Right ventricle myocardium superior (tissue), 1 donor: ENCODE results near the gene ITFG1. TPM values are rescaled to one million over a fixed set of nuclear protein-coding genes. Genes with fewer than 3 reads are reported as not detected.
A peak's percentile ranks its signal among the peaks of the same experiment; 100 is the strongest.
"Not testable (repeated sequence)": the region's sequence is repeated elsewhere in the genome, so short reads cannot be mapped to it uniquely, and the experiment has no call there.

Experiments used
- ATAC-seq: fragments of 200-7000 bp; cut with Tn5 transposase; one replicate; pipeline ENCODE4 v1.9.1; 2020; ENCODE audit warnings: mild to moderate bottlenecking; ENCODE audit not compliant: poor library complexity
- DNase-seq: peaks from one replicate; pipeline ENCODE4 v3.0.0-alpha.2; 2020
- intact Hi-C: fragments of 100-400 bp; cut with DNase I; formaldehyde crosslinking; loops from one replicate; pipeline ENCODE4 v1.11.2; 2022
- total RNA-seq: library from RNA; stranded (reverse); fragmentation: NEBNext Ultra II Directional; extraction: Animal tissue kit (Norgen Biotek cat#: 25700); gene quantifications from one replicate; pipeline ENCODE4 v1.2.1, GENCODE V29; 2021
- donor health status: DM: no; HTN: yes; CAD: no; lungs with severe emphysema.

The ITFG1 gene
- total RNA-seq, 1 donor from 2014 or later: 54.1 TPM

DNA sequence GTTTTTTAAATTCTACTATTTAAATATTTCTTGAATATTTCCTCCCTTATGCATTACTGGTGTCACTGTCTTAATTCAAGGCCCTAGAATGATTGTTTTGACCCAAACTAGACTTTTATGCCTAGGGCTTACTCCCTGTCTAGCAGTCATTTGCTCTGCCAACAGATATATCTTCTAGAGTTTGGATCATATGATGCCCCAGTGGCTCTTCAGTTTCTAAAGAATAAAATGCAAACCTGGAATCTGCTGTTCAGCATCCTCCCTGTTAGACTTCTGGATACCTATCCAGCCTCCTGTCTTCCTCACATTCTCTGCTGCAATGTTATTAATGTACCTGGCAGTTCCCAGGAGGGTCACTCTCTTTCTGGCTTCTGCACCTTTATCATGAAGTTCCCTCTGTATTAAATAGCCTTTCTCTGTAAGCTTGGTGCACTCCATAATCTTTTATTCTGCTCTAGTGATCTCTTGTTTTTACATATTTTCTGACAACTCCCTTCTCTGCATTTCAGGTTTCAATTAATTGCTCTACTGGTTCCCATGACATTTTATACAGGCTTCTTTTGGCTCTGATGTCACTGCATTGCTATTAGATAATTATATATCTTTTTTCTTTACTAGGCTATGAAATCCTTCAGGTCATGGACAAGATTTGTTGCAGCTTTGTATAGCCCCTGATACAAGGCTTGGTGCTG is 15.9 kb upstream of the ITFG1 start:
- ATAC-seq (no peak), DNase-seq (no peak)
- intact Hi-C loops: no loop called here

DNA sequence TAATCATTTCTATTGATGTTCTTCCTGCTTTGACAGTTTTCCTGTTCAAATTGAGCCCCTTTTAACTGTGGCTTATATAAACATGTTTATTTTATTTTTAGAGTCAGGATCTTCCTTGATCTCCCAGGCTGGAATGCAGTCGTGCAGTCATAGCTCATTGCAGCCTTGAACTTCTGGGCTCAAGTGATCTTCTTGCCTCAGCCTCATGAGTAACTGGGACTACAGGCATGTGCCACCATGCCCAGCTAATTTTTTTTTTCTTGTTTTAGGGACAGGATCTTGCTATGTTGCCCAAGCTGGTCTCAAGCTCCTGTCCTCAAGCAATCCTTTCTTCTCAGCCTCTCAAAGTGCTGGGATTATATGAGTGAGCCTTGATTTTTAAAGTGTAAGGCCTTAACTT is 14.9 kb upstream of the ITFG1 start:
- intact Hi-C loops: no loop called here
- DNase-seq: no peak
- peak; percentile 61 for ATAC-seq

DNA sequence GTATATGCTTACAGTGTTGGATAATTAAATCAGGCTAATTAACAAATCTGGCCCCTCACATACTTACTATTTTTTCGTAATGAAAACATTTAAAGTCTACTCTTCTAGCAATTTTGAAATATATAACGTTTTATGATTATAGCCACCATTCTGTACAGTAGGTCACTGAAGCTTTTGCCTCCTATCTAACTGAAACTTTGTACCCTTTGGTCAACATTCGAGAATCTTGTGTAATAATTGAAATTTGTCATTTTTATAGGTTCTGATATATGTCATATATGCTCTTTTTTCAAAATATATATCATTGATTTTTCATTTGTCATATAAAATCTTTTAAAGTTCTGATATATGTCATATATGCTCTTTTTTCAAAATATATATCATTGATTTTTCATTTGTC is 12.9 kb upstream of the ITFG1 start:
- intact Hi-C loops: no loop called here
- DNase-seq: no peak
- ATAC-seq: no peak

DNA sequence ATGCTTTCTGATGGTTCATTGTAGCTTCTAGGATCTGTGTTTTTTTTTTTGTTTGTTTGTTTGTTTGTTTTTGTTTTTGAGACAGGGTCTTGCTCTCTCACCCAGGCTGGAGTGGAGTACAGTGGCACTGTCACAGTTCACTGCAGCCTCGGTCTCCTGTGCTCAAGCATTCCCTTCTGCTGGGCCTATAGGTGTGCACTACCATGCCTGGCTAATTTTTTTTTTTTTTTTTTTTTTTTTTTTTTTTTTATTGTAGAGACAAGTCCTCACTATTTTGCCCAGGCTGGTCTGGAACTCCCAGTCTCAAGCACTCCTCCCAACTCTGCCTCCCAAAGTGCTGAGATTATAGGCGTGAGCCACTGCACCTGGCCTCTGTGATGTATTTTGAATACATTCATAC is 12.1 kb upstream of the ITFG1 start:
- DNase-seq, ATAC-seq, intact Hi-C loops: not testable (repeated sequence)

DNA sequence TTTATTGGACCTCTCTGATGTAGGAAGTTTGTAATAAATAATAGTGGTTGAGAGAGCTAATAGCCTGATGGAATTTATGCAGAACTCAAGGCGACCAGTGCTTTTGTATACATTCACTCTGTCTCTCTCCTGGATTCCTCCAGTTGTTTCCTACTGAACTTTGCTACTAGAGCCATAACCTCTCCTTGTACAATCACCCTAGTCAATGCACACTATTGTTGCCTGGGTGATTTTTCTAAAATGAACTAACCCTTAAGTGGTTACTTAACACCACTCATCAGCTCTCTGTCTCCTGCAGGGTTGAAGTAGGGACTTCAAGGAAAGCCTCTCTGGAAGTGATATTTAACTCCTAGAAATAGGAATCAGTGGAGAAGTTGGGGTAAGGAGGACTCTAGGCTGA is 9.9 kb upstream of the ITFG1 start:
- ATAC-seq (no peak), DNase-seq (no peak)
- intact Hi-C loops: no loop called here

DNA sequence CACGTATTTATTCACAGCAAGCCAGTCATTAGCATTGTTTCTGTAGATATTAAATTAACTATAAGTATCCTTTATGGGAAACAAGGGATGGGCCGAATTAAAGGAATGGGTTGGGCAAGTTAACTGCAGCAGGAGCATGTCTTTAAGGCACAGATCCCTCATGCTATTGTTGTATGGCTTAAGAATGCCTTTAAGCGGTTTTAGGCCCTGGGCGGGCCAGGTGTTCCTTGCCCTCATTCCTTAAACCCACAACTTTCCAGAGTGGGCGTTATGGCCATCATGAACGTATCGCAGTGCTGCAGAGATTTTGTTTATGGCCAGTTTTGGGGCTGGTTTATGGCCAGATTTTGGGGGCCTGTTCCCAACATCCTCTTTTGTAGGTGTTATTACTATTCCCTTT is 9.3 kb upstream of the ITFG1 start:
- no peak for ATAC-seq
- intact Hi-C loops: no loop called here
- no peak for DNase-seq

DNA sequence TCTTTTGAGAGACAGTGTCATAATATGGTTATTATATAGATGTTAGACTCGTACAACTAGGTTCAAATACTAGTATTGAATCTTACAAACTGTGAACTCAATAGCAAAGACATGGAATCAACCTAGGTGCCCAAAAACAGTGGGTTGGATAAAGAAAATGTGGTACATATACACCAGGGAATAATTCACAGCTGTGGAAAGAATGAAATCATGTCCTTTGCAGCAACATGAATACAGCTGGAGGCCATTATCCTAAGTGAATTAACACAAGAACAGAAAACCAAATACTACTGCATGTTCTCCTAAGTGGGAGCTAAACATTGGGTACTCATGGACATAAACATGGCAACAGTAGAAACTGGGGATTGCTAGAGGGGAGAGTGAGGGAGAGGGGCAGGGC is 8.4 kb upstream of the ITFG1 start:
- no peak for DNase-seq
- intact Hi-C loops: no loop called here
- ATAC-seq: no peak

DNA sequence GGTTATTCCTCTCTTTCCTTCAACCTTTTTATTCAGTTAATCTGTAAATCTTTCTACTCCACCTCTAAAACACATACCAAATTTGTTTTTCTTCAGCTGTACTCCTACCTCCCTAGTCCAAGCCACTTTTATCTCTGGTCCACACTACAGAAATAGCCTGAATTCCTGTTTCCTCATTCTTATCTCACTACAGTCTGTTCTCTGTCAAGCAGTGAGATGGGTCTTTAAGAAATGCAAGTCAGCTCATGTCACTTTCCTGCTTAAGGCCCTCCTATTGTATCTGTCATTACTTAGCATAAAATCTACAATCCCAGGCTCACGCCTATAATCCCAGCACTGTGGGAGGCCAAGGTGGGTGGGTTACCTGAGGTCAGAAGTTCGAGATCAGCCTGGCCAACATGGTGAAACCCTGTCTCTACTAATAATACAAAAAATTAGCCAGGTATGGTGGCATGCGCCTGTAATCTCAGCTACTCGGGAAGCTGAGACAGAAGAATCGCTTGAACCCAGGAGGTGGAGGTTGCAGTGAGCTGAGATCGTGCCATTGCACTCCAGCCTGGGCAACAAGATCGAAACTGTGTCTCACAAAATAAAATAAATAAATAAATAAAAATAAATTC is 7.3 kb upstream of the ITFG1 start:
- peak; percentile 36 for ATAC-seq
- DNase-seq, intact Hi-C loops: not testable (repeated sequence)

DNA sequence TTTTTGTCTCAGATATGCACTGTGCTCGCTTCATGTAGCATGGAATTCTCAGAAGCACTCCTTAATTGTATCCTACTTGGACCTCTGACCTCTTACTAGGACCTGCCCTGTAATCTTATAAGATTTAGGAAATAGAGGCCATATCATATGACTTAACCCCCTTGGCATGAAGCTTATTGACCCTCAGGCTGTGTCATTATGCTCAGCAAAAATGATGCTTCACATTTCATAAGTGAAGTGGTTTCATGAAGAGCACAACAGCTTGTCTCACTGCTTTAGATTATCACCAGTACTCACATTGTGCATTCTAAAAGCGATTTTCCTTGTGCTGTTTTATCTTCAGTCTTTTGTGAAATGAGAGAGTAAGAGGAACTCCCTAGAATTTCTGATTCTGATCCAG is 6.6 kb upstream of the ITFG1 start:
- intact Hi-C loops: no loop called here
- ATAC-seq (no peak), DNase-seq (no peak)

DNA sequence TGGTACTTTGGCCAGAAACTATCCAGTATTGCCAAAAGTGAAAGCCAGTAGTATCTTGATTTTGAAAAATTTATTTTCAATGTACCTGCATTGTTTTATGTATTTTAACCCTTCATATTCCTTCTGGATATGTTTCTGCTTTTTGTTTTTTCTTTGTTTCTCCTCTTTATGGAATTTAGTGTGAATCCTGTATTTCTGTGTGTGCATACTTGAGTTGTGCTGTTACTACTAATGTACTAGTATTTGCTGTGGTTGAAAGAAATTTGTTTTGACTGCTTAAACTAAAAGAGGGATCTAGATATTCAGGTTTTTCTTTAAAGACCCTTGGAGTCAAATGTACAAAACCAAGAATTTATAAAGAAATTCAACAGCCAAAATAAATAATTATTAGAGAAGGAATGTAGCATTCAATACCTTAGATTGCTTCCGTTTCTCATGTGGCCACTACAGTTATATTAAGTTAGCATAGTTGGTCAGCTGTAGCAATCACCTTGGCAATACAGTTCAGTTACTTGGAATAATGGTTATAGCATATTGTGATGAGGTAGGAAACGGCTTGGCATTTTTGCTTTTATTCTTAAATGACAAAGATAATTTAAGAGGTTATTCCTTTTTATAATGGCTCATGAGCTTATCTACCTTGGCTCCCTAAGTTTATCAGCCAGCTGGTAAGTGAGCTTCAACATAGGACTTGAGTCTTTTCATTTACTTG is 5.2 kb upstream of the ITFG1 start:
- ATAC-seq: no peak
- intact Hi-C loops: no loop called here

DNA sequence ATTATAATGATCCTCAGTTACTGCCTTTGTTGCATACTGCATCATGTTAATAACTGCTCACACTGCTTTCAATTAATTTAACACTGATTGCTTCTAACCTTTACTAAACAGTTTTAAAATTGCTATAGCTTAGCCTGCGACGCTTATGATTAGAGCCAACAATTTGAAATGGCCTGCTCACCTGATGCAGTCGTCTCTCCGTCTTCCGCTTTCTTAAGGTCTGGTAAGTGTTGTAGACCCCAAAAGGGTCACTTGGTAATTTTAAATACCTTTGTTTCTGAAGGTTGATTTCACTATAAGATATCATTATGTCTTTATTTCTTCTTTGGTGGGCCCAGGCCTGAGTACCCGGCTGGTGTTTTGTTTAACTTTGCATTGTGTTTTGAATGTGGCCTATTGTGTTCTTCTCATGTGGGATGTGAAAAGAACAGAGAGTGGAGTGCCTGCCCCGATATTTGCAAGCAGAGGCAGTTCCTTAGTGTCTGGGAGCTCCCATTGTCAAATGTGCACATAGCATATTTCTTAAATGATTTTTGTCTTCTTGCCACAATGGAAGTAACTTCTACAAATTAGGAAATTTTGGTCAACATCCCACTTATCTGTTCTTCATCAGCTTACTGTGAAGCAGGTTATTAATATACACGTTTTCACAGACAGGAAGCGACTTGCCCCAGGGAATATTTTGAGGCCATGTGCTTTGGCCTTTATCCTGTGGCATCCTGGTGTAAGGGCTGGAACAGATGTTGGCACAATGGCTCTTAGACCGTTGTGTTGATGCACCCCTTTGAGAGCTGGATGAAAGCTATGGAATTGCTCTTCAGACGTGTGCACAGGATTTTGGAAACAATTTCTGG is 3.1 kb upstream of the ITFG1 start:
- intact Hi-C loops: no loop called here
- DNase-seq (no peak), ATAC-seq (no peak)

More for the DNA sequence above, 5.2 kb upstream of the ITFG1 start:
- no peak for DNase-seq

DNA sequence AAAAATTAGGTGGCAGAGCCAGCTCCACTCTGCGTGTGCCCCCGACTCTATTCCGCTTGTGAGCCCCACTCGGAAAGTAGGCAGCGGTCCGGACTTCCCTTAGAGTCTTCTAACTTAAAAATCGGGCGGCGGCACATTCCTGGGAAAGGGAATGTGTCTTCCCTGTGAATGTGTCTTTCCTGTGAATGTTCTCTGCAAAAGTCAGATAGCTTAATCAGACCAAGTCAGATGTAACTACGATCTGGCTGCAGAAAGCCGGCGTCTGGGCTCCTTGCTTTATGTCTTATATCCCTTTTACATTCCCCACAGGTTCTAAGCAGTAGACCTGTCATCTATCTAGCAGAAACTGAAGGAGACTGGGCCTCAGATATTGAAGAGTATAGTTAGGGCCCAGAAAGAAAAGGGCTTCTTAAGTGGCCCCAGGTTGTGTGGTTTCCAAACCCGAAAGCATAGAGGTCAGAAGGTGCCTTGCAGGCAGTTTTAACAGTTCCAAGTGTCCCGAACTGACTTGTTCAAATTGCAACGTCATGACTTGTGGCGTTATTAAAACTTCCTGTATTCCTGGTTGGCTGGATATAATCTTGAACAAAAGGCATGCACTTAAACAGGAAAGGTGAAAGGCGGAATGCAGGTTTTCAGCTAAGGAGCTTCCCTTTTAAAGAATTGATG is 869 bp upstream of the ITFG1 start:
- intact Hi-C loops: no loop called here
- DNase-seq: no peak
- peak; percentile 65 for ATAC-seq

DNA sequence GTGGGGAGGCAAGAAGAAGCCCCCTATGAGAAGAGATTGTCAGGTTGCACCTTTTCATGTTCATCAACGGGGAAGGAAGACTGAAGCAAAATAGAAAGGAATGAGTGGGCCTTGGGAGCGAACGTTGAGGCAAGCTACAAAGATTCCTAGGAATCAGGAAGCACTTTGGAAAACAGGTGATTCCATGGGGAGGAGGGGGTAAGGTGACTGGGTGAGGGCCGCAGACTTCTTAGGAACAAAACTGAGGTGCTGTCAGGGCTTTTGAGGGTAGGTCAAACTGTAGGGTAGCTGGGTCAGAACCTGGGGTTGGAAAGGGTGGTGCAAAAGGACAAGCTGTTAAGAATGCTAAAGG is 528 bp downstream of the ITFG1 start:
- intact Hi-C loops: no loop called here
- no peak for DNase-seq
- no peak for ATAC-seq

DNA sequence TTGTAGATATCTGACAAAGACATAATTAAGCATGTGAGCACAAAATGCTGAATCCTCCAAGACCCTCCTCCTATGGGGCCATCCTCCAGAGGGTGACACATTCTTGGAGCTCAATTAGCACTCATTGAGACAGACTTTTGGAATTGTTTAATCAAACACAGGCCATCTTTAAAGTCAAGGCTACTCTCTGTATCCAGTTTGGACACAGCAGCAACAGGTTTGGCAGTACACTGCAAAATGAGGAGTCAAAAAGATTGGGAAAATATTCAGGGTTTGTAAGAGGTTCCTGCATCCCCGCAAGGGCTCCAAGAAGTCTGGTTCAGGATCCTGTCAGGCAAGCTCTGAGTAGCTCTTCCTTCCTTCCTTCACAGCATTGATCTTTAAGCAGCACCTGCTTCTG is 1.3 kb downstream of the ITFG1 start:
- DNase-seq (no peak), ATAC-seq (no peak)
- intact Hi-C loops: no loop called here

DNA sequence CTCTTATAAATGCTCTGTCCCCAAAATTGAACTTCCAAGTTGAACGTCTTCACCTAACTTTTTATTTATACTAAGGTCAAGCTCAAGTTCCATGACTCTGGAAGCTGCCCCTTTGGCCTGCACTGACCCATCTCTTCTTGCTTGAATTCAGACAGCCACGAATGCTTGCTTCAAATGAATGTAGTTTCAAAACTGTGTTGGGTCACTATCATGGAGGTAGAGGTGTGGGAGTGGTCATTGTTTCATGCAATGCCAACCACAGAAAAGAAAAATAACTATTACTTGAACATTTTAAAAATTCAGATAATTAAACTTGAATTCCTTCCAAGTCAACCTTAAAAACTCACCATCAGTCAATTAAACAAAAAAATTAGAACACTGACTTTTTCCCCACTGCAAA is 2.5 kb downstream of the ITFG1 start:
- no peak for DNase-seq
- ATAC-seq: no peak
- intact Hi-C loops: no loop called here

DNA sequence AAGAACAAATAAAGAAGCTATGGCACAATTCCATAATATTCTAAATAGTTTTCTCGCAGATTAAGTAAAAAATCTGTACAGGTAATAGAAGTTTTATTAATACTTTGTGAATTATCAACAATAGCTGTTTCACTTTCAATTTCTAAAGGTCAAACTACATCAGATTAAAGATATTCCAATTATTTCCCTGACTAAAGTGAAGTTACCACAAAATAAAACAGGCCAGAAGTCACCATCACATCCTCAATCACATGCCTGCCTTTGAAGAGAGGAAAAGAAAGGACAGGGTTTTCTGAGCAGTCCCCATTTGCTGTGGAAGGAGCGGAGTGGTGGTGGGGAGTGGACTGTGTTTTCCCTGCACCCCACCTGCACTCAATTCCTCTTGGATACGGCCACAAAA is 11.1 kb downstream of the ITFG1 start:
- intact Hi-C loops: no loop called here

DNA sequence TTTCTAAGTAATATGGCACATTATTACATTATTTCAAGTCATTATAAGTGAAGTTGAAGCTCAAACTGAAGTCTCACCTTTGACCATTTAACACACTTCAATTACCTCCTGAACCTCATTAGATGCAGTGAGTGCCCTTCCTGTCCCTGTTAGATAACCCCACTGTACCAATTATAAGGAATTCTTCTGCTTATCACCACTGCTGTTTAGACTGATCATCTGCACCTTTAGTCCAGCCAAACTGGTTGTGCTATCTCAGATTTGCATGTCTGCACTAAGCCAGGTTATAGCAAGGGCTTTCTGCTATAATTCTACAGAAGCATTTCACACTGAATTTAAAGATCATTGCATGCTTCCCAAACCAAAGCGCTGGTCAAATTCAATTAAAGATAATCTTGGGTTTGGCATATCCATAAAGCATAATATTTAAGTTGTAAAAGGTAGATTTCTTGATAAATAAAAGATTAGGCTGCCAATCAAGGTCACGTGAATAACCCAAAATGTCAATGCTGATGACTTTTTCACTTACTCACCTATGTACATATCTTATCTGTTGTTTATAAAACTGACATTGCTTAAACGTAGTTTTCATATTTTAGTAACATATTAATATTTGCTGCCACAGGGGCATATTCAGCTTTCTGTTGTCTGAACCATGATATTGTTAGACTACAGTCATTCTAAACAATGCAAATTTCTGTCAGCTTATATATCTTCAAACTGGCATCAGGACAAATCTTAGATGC is 11.9 kb downstream of the ITFG1 start:
- DNase-seq (no peak), ATAC-seq (no peak)
- intact Hi-C loops: no loop called here

More for the DNA sequence above, 11.1 kb downstream of the ITFG1 start:
- ATAC-seq (no peak), DNase-seq (no peak)

DNA sequence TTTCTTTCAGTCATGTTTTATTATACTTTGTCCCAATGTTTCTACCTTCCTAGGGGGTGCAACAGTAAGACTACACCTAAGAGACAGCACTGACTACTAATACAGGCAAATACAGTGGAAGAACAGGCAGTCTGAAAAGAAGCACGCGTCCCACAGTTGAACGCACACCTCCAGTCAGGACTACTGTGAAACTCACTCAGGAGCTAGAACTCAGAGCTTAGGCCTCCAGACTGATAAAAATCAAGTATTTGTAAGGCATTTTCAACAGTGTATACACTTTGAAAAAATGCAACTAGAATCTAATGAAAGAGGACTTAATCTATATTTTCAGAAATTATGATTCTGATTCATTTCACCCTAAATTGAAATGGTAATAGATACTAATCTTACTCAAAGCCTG is 14.4 kb downstream of the ITFG1 start:
- DNase-seq: no peak
- no peak for ATAC-seq
- intact Hi-C loops: no loop called here
